GM06990 (cell line): ENCODE measurements around the gene HELZ.

ENCODE experiments used
- DNase-seq: peaks from one replicate; pipeline ENCODE4 v3.0.0-alpha.2; 2011; ENCODE audit not compliant: insufficient read length; ENCODE audit errors: extremely low read depth
- H3K27me3 ChIP-seq: replicated peaks from 2 replicates; pipeline ENCODE4 v1.6.0; 2011; ENCODE audit warnings: low read length; ENCODE audit not compliant: control insufficient read depth, insufficient read depth
- H3K36me3 ChIP-seq: 2 replicates; pipeline ENCODE4 v1.5.1; 2011; ENCODE audit warnings: low read length; ENCODE audit not compliant: control insufficient read depth, insufficient read depth
- H3K4me3 ChIP-seq: replicated peaks from 2 replicates; pipeline ENCODE4 v1.5.1; 2011; ENCODE audit warnings: low read depth, mild to moderate bottlenecking, control low read depth, low read length
- CTCF ChIP-seq: IDR thresholded peaks from 2 replicates; pipeline ENCODE4 v1.5.1; 2011; ENCODE audit warnings: low read length, control low read depth, mild to moderate bottlenecking, inconsistent platforms; ENCODE audit not compliant: insufficient read depth, poor library complexity, severe bottlenecking

HELZ gene

GRCh38 chr17:67212231-67212630, 32.8 kb downstream of the HELZ start:
- DNase-seq, result no peak
- Histone ChIP-seq H3K36me3 (no peaks in the 10 kb centered on the region; the same call in 1 of the 2 replicates), H3K4me3 (no peak overlapping the region), H3K27me3 (no peaks in the 10 kb centered on the region)
- no peak for TF ChIP-seq CTCF

GRCh38 chr17:67211742-67212141, 33.3 kb downstream of the HELZ start:
- Histone ChIP-seq H3K27me3 (no peaks in the 10 kb centered on the region), H3K4me3 (no peak overlapping the region), H3K36me3 (no peaks in the 10 kb centered on the region; the same call in 1 of the 2 replicates)
- no peak for TF ChIP-seq CTCF
- no peak for DNase-seq

- no peak for TF ChIP-seq CTCF
- no peak for DNase-seq
- H3K36me3 ChIP-seq, result no peaks in the 10 kb centered on the region; the same call in 1 of the 2 replicates
- H3K27me3 ChIP-seq, result no peaks in the 10 kb centered on the region
- no peak overlapping the region for H3K4me3 ChIP-seq
Measured at GRCh38 chr17:67210915-67211314, 34.1 kb downstream of the HELZ start.

GRCh38 chr17:67208232-67208631, 36.8 kb downstream of the HELZ start:
- H3K4me3 ChIP-seq, result no peak overlapping the region
- no peaks in the 10 kb centered on the region for H3K36me3 ChIP-seq
- no peak for TF ChIP-seq CTCF
- no peaks in the 10 kb centered on the region for H3K27me3 ChIP-seq
- no peak for DNase-seq

- no peaks in the 10 kb centered on the region for H3K27me3 ChIP-seq
- TF ChIP-seq CTCF, result no peak
- no peak overlapping the region for H3K4me3 ChIP-seq
- DNase-seq, result no peak
- peaks cover 6% of the 10 kb centered on the region for H3K36me3 ChIP-seq
Measured at GRCh38 chr17:67203818-67204217, 41.2 kb downstream of the HELZ start.

GRCh38 chr17:67202503-67202902, 42.5 kb downstream of the HELZ start:
- H3K27me3 ChIP-seq, result no peaks in the 10 kb centered on the region
- TF ChIP-seq CTCF, result no peak
- H3K36me3 ChIP-seq, result peaks cover 6% of the 10 kb centered on the region
- no peak overlapping the region for H3K4me3 ChIP-seq
- no peak for DNase-seq
